Stimulated activated CD4-positive, alpha-beta T cell treated with anti-CD3 and anti-CD28 coated beads, Interleukin-1b, Interleukin-23, amount 100 ng/mL, for 48 hours (primary cell): ENCODE results near the gene TMEM131L.

Experiments
- DNase-seq: peaks from one replicate; pipeline ENCODE4 v3.0.0-alpha.2; 2020

The TMEM131L gene

GRCh38 chr4:153476829-153477574 is 10.8 kb downstream of the TMEM131L start:
- DNase-seq = no peak

- DNase-seq = no peak
Measured at GRCh38 chr4:153479101-153479500, 12.9 kb downstream of the TMEM131L start.

GRCh38 chr4:153480704-153481103 is 14.5 kb downstream of the TMEM131L start:
- DNase-seq = no peak

GRCh38 chr4:153481478-153481877 is 15.3 kb downstream of the TMEM131L start:
- no peak for DNase-seq

GRCh38 chr4:153483432-153484418 is 17.6 kb downstream of the TMEM131L start:
- DNase-seq = no peak

GRCh38 chr4:153485359-153485758 is 19.2 kb downstream of the TMEM131L start:
- no peak for DNase-seq

- no peak for DNase-seq
Measured at GRCh38 chr4:153485860-153486259, 19.7 kb downstream of the TMEM131L start.

GRCh38 chr4:153486281-153487151 is 20.4 kb downstream of the TMEM131L start:
- peak; percentile 40 for DNase-seq

- DNase-seq = peak; percentile 79
Measured at GRCh38 chr4:153488006-153488891, 22.1 kb downstream of the TMEM131L start.

- no peak for DNase-seq
Measured at GRCh38 chr4:153489856-153490558, 23.8 kb downstream of the TMEM131L start.

- no peak for DNase-seq
Measured at GRCh38 chr4:153490985-153491483, 24.9 kb downstream of the TMEM131L start.

GRCh38 chr4:153494562-153494961 is 28.4 kb downstream of the TMEM131L start:
- no peak for DNase-seq

GRCh38 chr4:153495480-153496193 is 29.5 kb downstream of the TMEM131L start:
- DNase-seq = no peak

GRCh38 chr4:153497091-153497531 is 31.0 kb downstream of the TMEM131L start:
- peak; percentile 72 for DNase-seq

- DNase-seq = no peak
Measured at GRCh38 chr4:153497988-153498967, 32.1 kb downstream of the TMEM131L start.

GRCh38 chr4:153499005-153499404 is 32.8 kb downstream of the TMEM131L start:
- DNase-seq = no peak

GRCh38 chr4:153501578-153501977 is 35.4 kb downstream of the TMEM131L start:
- DNase-seq = no peak

- no peak for DNase-seq
Measured at GRCh38 chr4:153502584-153502983, 36.4 kb downstream of the TMEM131L start.
